ENCODE measurements around the gene AKT1S1. TPM values are rescaled to one million over a fixed set of nuclear protein-coding genes. Genes with fewer than 3 reads are reported as not detected.

The AKT1S1 gene
- total RNA-seq, 1 donor from 2014 or later, result 48.2 TPM

- H3K9me3 Mint-ChIP-seq (ENCODE audit: unreplicated experiment), result no peaks in the 10 kb centered on the region
- H3K4me1 Mint-ChIP-seq (ENCODE audit: unreplicated experiment), result peaks cover 22% of the 10 kb centered on the region
- no peak overlapping the region for H3K27ac Mint-ChIP-seq (ENCODE audit: unreplicated experiment)
- DNase-seq (ENCODE audit: low spot score), result no peak
- H3K27me3 Mint-ChIP-seq (ENCODE audit: unreplicated experiment), result peaks cover 39% of the 10 kb centered on the region
- no peak overlapping the region for H3K4me3 Mint-ChIP-seq (ENCODE audit: unreplicated experiment)
- H3K36me3 Mint-ChIP-seq (ENCODE audit: low read depth, unreplicated experiment), result peaks cover 37% of the 10 kb centered on the region
- no peak for TF ChIP-seq CTCF (IDR thresholded peaks at IDR 0.05; ENCODE audit: unreplicated experiment)
Observed at GRCh38 chr19:49854378-49855263, 22.5 kb downstream of the AKT1S1 start.

- peaks cover 38% of the 10 kb centered on the region for H3K27me3 Mint-ChIP-seq (ENCODE audit: unreplicated experiment)
- peaks cover 25% of the 10 kb centered on the region for H3K4me1 Mint-ChIP-seq (ENCODE audit: unreplicated experiment)
- H3K9me3 Mint-ChIP-seq (ENCODE audit: unreplicated experiment), result no peaks in the 10 kb centered on the region
- peak overlapping the region; percentile 85 for H3K4me3 Mint-ChIP-seq (ENCODE audit: unreplicated experiment)
- no peak for TF ChIP-seq CTCF (IDR thresholded peaks at IDR 0.05; ENCODE audit: unreplicated experiment)
- no peak for DNase-seq (ENCODE audit: low spot score)
- peak overlapping the region; percentile 18 for H3K27ac Mint-ChIP-seq (ENCODE audit: unreplicated experiment)
- H3K36me3 Mint-ChIP-seq (ENCODE audit: low read depth, unreplicated experiment), result peaks cover 40% of the 10 kb centered on the region
Observed at GRCh38 chr19:49853852-49854377, 23.2 kb downstream of the AKT1S1 start.

GRCh38 chr19:49852631-49853126 is 24.5 kb downstream of the AKT1S1 start:
- no peak for DNase-seq (ENCODE audit: low spot score)
- Mint-ChIP-seq H3K9me3 (ENCODE audit: unreplicated experiment) (no peaks in the 10 kb centered on the region), H3K4me1 (ENCODE audit: unreplicated experiment) (peaks cover 25% of the 10 kb centered on the region), H3K36me3 (ENCODE audit: low read depth, unreplicated experiment) (peaks cover 37% of the 10 kb centered on the region), H3K27ac (ENCODE audit: unreplicated experiment) (peak overlapping the region; percentile 88), H3K27me3 (ENCODE audit: unreplicated experiment) (peaks cover 35% of the 10 kb centered on the region), H3K4me3 (ENCODE audit: unreplicated experiment) (peak overlapping the region; percentile 93)
- no peak for TF ChIP-seq CTCF (IDR thresholded peaks at IDR 0.05; ENCODE audit: unreplicated experiment)

- H3K36me3 Mint-ChIP-seq (ENCODE audit: low read depth, unreplicated experiment), result peaks cover 31% of the 10 kb centered on the region
- peak; percentile 53 for DNase-seq (ENCODE audit: low spot score)
- H3K27ac Mint-ChIP-seq (ENCODE audit: unreplicated experiment), result peak overlapping the region; percentile 88
- TF ChIP-seq CTCF (IDR thresholded peaks at IDR 0.05; ENCODE audit: unreplicated experiment), result no peak
- peaks cover 35% of the 10 kb centered on the region for H3K27me3 Mint-ChIP-seq (ENCODE audit: unreplicated experiment)
- H3K4me3 Mint-ChIP-seq (ENCODE audit: unreplicated experiment), result peak overlapping the region; percentile 93
- peaks cover 25% of the 10 kb centered on the region for H3K4me1 Mint-ChIP-seq (ENCODE audit: unreplicated experiment)
- H3K9me3 Mint-ChIP-seq (ENCODE audit: unreplicated experiment), result no peaks in the 10 kb centered on the region
Observed at GRCh38 chr19:49851456-49852259, 25.5 kb downstream of the AKT1S1 start.
